NCI-H1417 (cell line): Measurements from ENCODE around the gene HTRA3.

Experiments
- DNase-seq, 3 experiments: peaks; one replicate each; lab custom pipeline; 2025; lab: John Stamatoyannopoulos, UW

The HTRA3 gene

DNA sequence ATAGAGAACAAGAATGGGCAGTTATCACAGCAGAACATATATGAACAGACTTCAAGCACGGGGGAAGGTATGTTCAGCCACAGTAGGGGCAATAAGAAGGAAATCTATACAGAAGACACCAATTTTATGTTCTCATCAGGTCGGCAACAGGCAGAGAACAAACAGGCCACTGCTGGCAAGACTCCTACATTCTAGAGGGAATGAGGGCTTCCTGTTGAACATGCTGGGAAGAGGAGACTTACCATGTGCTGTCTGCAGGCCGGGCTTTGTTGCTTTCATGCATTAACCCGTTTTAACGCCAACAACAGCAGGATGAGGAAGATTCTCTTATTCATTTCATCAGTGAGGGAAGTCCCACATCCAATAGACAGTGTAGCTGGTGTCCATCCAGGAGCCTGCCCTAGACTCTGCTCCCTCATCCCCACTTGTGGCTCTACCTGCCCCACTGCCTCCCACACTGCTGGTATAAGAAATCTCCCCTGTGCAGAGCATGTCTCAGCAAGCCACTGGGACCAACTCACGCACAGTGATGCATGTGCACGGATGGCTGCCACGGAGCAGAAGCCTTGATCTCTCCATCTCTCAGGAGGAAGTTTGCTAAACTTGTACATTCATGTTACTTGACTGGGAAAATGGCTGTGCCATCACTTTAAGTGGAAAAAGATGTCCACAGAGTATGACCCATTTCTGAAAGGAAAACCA, 86.5 kb downstream of the HTRA3 start:
- no peak for DNase-seq
